Left kidney (tissue), 2 donors: ENCODE measurements around the gene AP2S1. TPM values are rescaled to one million over a fixed set of nuclear protein-coding genes. Genes with fewer than 3 reads are reported as not detected.
"Not testable (repeated sequence)": the region's sequence is repeated elsewhere in the genome, so short reads cannot be mapped to it uniquely, and the experiment has no call there.

ENCODE experiments used
- DNase-seq: peaks from one replicate; pipeline ENCODE4 v3.0.0-alpha.2; 2013
- polyA plus RNA-seq: library from polyadenylated mRNA; unstranded; fragments of 120-200 nt; gene quantifications from one replicate; pipeline ENCODE4 v1.2.1, GENCODE V29; 2013; ENCODE audit not compliant: insufficient read length

The AP2S1 gene
- polyA plus RNA-seq, 1 donor: 92.9 TPM

GRCh38 chr19:46872967-46873366, 22.3 kb upstream of the AP2S1 start:
- DNase-seq: no peak

GRCh38 chr19:46871173-46871572, 20.5 kb upstream of the AP2S1 start:
- DNase-seq: not testable (repeated sequence)

GRCh38 chr19:46868025-46868802, 17.6 kb upstream of the AP2S1 start:
- no peak for DNase-seq

GRCh38 chr19:46867170-46867569, 16.5 kb upstream of the AP2S1 start:
- DNase-seq: no peak

- DNase-seq: no peak
These were observed 15.9 kb upstream of the AP2S1 start for GRCh38 chr19:46866407-46867136.

GRCh38 chr19:46863818-46864629, 13.4 kb upstream of the AP2S1 start:
- DNase-seq: no peak

GRCh38 chr19:46862974-46863632, 12.5 kb upstream of the AP2S1 start:
- DNase-seq: no peak

- DNase-seq: no peak
These were observed 11.8 kb upstream of the AP2S1 start for GRCh38 chr19:46862503-46862834.

- DNase-seq: no peak
These were observed 11.3 kb upstream of the AP2S1 start for GRCh38 chr19:46861691-46862502.

- DNase-seq: no peak
These were observed 10.4 kb upstream of the AP2S1 start, which contains the start of gene ARHGAP35 for GRCh38 chr19:46860846-46861690. ARHGAP35 (plus strand) TSS chr19:46860997; CDS start chr19:46918676, 57,679 bp downstream.

- DNase-seq: peak; percentile 96
These were observed 9.6 kb upstream of the AP2S1 start for GRCh38 chr19:46860125-46860845.

GRCh38 chr19:46859637-46860124, 9.0 kb upstream of the AP2S1 start:
- no peak for DNase-seq

GRCh38 chr19:46856062-46857022, 5.7 kb upstream of the AP2S1 start:
- DNase-seq: peak; percentile 92

- DNase-seq: not testable (repeated sequence)
These were observed 4.1 kb upstream of the AP2S1 start for GRCh38 chr19:46854698-46855097.

- no peak for DNase-seq
These were observed 2.2 kb upstream of the AP2S1 start for GRCh38 chr19:46852830-46853229.

- no peak for DNase-seq
These were observed 1.0 kb downstream of the AP2S1 start for GRCh38 chr19:46849610-46850009.

- no peak for DNase-seq
These were observed 2.3 kb downstream of the AP2S1 start for GRCh38 chr19:46848389-46848788.

GRCh38 chr19:46847528-46847927, 3.1 kb downstream of the AP2S1 start:
- no peak for DNase-seq
